Measurements from ENCODE around the gene IQCN.

Gene IQCN

GRCh38 chr19:18291590-18292461, 17.6 kb upstream of the IQCN start (continued):
- peak; percentile 70; the same call in 1 of the 2 replicates for TF ChIP-seq KLF9 (tag by site-specific recombination; IDR thresholded peaks at IDR 0.05; ENCODE audit: low read depth)
- TF ChIP-seq WT1 (tag by site-specific recombination; IDR thresholded peaks at IDR 0.05) = peak; percentile 79
- TF ChIP-seq ZNF24 (tag by site-specific recombination; IDR thresholded peaks at IDR 0.05) = peak; percentile 90
- peak; percentile 89 for TF ChIP-seq PATZ1 (tag by site-specific recombination; IDR thresholded peaks at IDR 0.05)
- TF ChIP-seq ZNF639 (tag by site-specific recombination; IDR thresholded peaks at IDR 0.05) = peak; percentile 62; the same call in 1 of the 2 replicates
- no peak; the same call in 1 of the 2 replicates for TF ChIP-seq ZSCAN16 (tag by site-specific recombination; IDR thresholded peaks at IDR 0.05)
- peak; percentile 66; the same call in 1 of the 2 replicates for TF ChIP-seq ZFP37 (tag by site-specific recombination; IDR thresholded peaks at IDR 0.05)
- TF ChIP-seq ZNF214 (tag by site-specific recombination; IDR thresholded peaks at IDR 0.05; ENCODE audit: borderline replicate concordance) = no peak
- peak; percentile 97 for TF ChIP-seq GLIS2 (tag by site-specific recombination; IDR thresholded peaks at IDR 0.05)
- no peak for TF ChIP-seq ZNF18 (tag by site-specific recombination; IDR thresholded peaks at IDR 0.05)
- TF ChIP-seq ZBTB20 (tag by site-specific recombination; IDR thresholded peaks at IDR 0.05) = peak; percentile 83
- TF ChIP-seq FEZF1 (tag by site-specific recombination; IDR thresholded peaks at IDR 0.05) = 0 out of 2 replicates have a peak, but pooled peaks have one; percentile 26
- TF ChIP-seq KLF10 (tag by site-specific recombination; IDR thresholded peaks at IDR 0.05) = peak; percentile 70
- TF ChIP-seq EGR2 (tag by site-specific recombination; IDR thresholded peaks at IDR 0.05; ENCODE audit: low read depth) = peak; percentile 79
- peak; percentile 80 for TF ChIP-seq ZXDB (tag by site-specific recombination; IDR thresholded peaks at IDR 0.05)
- peak; percentile 67; the same call in 1 of the 2 replicates for TF ChIP-seq ZNF366 (tag by site-specific recombination; conservative IDR thresholded peaks at IDR 0.05)
- TF ChIP-seq ZBTB17 (tag by site-specific recombination; IDR thresholded peaks at IDR 0.05) = peak; percentile 37; the same call in 1 of the 2 replicates
- TF ChIP-seq ZBTB21 (tag by site-specific recombination; IDR thresholded peaks at IDR 0.05) = peak; percentile 93

GRCh38 chr19:18291019-18291524, 16.8 kb upstream of the IQCN start:
- Histone ChIP-seq H3K9me3 (ENCODE audit: control insufficient read depth, insufficient read depth, low read depth, low read length) (no peaks in the 10 kb centered on the region), H3K36me3 (ENCODE audit: control insufficient read depth in 2 of 2, insufficient read depth in 1 of 2, low read length in 2 of 2) (no peaks in the 10 kb centered on the region), H3K4me1 (ENCODE audit: control insufficient read depth, insufficient read depth, low read length) (peaks cover 2% of the 10 kb centered on the region; the same call in 1 of the 2 replicates), H3K4me3 (ENCODE audit: low read depth, low read length) (no peak overlapping the region), H3K27ac (ENCODE audit: extremely low read depth, low read depth, low read length) (no peak overlapping the region)
- CTCF ChIA-PET = interaction anchor here (0.5 to 0.6 kb wide), 2 partner anchors 22 to 670 kb away, joined by 4 read pairs; no protein-coding TSS in a partner anchor
- POLR2A ChIA-PET = interaction anchor here (1.9 to 3.6 kb wide), 3 partner anchors 10 to 32 kb away, joined by 8 to 184 read pairs (median 22); partner anchors contain the start of genes JUND and LSM4
- TF ChIP-seq ZNF580 (tag by site-specific recombination; IDR thresholded peaks at IDR 0.05) (peak; percentile 73), HOXC10 (CRISPR knock-in tag; IDR thresholded peaks at IDR 0.05) (no peak)
